NOMO-1 treated with dmso at 0.1 percent for 144 hours (cell line): ENCODE measurements around the gene SERTAD2.
A peak's percentile ranks its signal among the peaks of the same experiment; 100 is the strongest.

ENCODE experiments used
- DNase-seq: peaks from one replicate; lab custom pipeline; 2025; ENCODE audit not compliant: unreplicated experiment; lab: John Stamatoyannopoulos, UW

Gene SERTAD2

DNA sequence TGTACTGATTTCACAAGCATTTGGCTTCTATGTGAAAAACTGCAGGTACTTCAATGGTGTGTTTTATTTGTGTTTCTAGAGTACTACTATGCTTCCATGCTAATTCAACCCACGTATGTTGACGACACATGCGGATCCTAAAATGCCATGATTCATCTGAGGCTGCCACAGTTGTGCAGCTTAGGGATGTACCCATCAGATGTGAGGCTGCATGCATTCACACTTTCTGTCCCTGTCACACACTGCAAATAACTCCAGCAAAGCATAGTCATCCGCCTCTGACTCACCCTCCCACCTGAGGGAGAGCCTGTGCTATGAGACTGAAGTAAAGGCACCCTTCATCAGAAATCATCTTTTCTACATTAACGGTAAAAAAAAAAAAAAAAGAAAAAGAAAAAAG lies 22.1 kb upstream of the SERTAD2 start:
- no peak for DNase-seq

DNA sequence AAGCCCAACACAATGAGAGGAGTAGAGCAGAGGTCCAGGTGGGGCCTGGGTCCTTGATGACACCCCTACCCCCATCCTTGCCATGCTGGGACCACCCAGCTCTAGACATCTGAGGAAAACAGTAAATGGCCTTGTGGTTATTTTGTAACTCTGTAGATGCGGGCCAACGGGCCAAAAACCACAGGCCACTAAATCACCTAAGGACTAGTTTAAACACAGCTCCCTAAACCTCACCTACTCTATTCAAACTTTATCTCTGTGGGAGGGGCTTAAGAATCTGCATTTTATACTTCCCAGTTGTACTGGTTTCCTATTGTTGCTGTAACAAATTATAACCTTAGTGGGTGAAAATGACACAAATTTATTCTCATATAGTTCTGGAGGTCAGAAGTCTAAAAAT lies 19.0 kb upstream of the SERTAD2 start:
- DNase-seq = peak; percentile 55

DNA sequence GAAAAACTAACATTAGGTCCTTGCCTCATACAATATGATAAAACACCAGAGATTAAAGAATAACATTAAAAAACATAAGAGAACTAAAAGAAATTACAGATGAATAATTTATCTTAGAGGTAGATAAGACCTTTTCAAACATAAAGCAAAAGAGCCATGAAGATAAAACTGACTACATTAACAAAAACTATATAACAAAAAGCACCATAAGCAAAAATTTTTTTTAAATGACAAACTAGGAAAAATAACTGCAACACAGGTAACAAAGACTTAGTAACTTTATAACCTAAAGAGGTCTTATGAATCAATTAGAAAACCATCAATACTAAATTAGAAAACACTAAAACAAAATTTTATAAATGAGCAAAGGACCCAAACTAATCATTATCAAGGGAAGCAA lies 16.3 kb upstream of the SERTAD2 start:
- DNase-seq = no peak

DNA sequence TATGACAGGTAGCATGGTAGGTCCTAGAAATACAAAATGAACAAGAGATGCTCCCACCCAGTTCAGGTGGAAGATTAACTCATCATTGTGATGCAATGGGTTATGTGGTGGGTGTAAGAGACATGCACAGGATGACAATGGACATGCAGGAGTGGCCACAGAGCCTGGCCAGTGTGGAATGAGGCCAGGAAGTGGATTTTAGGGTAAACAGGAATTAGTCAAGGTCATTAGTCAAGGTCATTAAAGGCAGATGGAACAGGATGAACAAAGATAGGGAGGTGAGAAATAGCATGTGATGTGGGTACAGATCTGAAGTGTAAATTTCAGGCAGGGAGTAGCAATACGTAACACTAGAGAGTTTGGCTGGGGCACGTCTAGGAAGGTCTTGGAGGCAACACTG lies 15.6 kb upstream of the SERTAD2 start:
- no peak for DNase-seq

DNA sequence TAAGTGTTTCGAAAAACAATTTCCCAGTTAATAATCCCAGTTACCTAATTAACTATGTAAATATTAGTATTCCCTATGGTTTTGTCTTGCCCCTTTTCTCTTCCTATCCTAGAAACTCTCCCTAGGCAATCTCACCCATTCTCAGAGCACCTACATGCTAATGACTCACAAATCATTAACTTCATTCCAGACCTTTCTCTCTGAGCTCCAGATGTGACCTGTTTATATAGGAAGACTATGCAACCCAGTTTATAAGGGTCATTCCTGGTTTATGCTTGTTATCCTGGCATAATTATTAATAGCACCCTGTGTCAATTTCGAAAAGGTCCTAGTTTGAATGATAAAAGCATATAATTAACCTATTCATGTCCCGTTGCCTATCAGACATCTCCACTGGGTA lies 14.8 kb upstream of the SERTAD2 start:
- no peak for DNase-seq

DNA sequence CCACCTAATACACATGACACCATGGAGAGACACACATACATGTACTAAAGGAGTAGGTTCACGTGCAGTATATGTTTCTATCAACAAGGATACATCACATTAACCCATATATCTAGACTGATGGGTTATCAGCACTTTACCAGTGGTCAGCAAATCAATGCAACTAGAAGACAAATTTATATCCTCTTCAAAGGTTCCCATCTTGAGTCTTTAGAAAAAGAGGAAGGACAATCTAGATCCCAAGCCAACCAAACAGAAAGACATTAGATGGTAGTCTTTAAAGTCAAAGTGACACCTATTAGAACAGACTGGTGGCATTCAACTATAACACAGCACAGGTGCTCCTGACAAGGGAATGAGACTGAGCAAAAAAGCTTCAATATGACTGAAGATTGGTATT lies 13.8 kb upstream of the SERTAD2 start:
- no peak for DNase-seq

DNA sequence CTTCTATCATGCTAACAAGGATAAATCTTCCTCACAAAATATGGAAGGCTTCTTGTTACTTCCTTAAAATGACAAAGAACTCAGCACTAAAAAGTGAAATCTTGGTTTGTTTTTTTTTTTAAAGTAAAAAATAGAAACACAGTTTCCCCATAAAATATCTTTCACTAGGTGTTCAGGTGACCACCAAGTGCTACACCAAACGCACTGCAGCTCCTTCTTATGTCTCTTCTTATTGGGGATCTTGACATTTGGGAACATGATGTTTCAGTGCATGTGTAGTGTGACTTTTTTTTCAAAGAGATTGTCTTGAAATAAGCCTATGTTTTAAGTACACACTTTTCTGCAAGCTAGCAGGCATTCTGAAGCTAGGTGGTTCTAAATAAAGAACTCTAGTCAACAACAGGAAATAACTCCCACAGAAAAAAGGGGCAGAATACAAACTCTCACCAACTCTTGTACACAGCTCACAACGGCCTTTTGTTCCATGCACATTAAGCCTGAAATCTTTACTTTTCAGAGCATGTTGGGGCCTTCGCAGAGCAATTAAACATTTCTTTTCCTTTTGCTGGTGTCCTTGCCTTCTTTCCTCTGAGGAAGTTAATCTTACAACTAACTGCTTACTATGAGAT lies 13.2 kb upstream of the SERTAD2 start:
- DNase-seq = no peak

DNA sequence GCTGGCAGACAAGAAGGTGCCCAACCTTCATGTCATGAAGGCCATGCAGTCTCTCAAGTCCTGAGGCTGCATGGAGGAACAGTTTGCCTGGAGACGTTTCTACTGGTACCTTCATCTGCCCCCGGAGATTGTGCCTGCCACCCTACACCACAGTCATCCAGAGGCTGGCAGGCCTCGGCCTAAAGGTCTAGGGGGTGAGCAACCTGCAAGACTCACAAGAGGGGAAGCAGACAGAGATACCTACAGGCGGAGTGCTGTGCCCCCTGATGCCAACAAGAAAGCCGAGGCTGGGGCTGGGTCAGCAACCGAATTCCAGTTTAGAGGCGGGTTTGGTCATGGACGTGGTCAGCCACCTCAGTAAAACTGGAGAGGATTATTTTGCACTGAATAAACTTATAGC lies 12.0 kb upstream of the SERTAD2 start:
- no peak for DNase-seq

DNA sequence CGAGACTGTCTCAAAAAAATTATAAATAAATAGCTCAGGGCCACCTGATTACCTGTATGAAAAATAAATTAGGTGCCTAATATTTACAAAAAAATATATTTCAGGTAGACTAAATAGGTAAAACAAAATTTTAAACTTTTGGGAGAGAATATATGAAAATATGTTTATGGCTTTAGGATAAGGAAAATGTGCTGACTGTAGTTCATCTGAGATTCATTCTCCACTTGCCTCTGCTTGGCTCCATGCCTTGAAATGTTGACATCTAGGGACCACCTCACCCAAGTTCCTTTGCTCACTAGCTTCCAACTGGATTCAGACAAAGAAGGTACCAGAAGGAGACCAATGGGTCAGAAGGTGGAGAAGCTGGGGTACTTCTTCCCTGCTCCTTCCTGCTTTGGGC lies 9.7 kb upstream of the SERTAD2 start:
- no peak for DNase-seq

DNA sequence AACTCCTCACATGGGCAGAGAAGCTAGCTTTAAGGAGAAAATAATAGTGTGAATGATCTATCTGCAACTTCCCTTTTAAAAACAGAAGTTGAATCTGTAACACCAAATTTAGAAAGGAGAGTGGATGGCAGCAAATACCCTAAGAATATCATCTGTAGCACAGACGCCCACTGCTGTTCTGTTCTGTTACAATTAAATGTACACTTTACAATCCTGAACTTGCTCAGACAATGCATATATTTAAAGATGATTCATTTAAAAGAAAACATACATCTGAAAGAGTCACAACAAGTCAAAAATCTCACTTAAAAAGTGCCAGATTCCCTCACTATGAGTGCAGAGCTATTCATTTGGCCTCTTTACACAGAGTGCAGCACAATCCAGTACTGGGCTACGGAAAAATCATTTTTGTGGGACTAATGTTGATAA lies 8.0 kb upstream of the SERTAD2 start:
- DNase-seq = peak; percentile 76

DNA sequence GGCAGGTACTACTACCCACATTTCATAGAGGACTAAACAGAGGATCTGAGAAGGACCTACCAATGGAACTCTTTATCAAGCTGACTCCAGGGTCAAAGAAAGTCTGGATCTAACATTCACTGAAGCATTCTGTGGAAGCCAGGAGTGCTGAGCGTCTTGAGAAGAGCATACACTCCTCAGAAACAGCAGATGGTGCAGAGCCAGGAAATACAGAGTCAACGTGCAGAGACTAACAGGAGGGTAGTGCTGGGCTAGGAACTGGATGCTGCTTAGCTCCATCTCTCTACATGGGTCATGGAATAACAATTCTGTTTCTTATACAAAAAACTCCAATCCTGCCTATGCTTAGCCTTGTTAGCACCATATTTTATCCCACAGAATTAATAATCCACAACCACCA lies 5.5 kb upstream of the SERTAD2 start:
- DNase-seq = no peak

DNA sequence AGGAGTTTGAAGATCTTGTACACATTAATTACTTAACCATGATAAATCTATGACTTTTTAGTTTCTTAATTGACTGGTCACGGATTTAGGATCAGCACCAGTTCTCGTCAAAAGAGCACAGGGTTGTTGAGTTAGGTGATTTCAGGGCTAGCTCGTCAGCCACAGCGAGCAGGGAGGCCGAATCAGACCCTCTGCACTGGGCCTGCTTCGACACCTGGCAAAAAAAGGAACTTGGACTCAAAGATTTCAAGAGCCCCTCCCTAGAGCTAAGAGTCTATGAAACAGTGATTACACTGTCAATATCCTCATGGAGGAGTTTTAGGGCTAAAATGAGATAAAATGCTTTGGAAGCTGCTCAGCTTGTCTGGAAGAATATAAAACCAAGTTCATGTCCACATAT lies 4.6 kb upstream of the SERTAD2 start:
- DNase-seq = peak; percentile 26

DNA sequence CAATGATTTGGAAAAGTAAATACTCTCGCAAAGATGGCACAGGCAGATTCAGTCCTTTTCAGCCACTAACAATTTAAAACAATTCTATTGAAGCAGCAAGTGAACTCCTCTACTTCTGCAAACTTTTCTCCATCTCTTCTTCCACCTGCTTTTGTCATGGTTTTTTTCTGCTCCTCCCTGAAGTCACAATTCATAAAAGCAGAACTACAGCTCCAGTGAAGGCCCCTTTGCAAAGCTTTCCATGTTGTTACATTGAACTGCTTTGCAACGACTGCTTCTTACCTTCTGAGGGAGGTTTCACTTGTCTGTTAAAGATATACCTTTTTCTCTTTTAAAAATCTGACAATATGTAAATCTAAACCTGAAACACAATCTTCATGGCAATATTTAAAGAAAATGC lies 3.7 kb upstream of the SERTAD2 start:
- peak; percentile 82 for DNase-seq

DNA sequence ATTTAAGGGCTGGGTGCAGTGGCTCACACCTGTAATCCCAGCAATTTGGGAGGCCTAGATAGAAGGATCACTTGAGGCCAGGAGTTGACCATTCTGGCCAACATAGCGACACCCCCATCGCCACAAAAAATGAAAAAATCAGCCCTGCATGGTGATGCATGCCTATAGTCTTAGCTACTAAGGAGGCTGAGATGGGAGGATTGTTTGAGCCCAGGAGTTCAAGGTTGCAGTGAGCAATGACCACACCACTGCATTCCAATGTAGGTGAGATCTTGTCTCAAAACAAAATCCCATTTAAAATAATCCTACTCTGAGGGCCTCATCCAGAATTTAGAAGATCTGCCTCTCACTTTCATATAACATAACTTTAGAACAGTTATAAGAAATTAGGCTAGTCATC lies 2.7 kb upstream of the SERTAD2 start:
- DNase-seq = no peak

DNA sequence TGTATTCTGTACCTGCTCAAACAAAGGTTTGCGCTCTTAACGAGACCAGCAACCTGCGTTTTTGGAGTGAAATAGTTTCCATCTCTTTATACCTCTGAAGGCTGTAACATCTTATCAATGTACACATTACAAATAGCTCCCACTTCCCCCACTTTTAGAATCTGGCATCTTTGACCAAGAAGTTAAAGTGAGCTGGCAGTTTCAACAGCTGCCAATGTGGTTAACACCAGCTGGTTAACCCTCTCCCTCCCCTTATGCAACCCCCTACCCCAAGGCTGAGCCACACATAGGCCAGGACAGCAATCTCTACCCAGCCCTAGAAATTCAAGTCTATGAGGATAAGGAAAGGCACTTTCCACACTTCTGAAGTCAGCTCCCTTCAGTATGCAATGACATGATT lies 2.2 kb upstream of the SERTAD2 start:
- DNase-seq = peak; percentile 52

DNA sequence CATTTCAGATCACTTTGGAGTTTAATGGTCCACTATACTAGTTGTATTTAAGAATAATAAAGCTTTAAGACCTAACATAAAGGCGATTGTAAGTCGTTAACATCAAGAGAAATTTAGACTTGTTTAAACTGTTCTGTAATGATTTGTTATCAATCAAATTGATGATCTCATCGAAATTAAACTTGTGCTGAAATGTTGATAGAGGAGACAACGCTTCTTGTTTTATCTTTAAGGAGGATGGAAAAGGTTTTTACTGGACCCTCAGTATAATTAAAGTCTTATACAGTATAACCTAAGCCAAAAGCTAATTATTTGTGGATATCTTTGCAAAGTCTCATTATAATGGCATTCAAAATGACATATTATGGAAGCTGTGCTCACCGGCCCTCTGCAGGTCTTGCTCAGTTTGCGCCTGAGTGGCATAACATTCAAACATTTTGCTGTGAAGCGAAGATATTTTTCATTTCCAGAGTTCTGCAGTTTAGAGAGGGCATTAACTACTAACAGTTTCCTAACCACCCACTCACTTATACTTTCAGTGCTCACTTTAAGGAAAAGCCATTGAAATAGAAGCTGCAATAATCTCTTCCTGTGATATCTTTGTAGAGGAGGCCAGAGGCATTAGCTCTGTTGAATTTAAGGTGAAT lies 1.4 kb upstream of the SERTAD2 start:
- DNase-seq = no peak

DNA sequence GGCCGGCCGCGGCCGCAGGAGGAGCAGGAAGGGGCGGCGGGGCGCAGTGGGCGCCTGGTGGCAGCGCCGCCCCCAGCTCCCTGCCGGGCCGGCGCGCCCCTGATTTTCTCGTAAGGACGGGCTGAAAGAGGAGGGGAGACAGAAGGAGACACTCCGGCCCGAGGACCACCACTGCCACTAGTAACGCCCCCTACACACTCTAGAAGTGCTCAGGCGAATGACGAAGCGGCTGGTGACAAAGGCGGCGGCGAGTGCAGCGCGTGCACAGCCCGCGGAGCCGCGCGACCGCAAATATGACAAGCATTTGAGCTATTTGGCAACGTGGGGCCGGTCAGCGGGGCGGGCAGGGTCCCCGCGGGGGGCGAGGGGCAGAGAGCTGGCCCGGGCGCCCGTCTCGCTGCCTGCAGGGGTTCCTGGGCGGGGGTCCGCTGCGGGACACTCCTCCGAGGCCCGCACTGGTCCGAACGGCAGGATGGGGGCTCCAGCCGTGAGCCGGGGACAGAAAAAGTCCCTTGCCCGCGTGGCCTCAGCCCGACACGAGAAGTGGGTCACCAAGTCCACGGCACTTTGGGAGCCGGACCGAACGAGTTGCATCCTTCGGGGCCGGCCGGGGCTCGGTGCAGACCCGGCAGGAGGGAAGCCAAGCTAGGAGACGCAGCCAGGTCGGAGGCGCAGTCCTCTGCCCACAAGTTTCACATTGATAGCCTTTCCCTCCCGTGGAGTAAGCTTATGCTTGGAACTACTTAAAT lies 524 bp upstream of the SERTAD2 start:
- peak; percentile 82 for DNase-seq

DNA sequence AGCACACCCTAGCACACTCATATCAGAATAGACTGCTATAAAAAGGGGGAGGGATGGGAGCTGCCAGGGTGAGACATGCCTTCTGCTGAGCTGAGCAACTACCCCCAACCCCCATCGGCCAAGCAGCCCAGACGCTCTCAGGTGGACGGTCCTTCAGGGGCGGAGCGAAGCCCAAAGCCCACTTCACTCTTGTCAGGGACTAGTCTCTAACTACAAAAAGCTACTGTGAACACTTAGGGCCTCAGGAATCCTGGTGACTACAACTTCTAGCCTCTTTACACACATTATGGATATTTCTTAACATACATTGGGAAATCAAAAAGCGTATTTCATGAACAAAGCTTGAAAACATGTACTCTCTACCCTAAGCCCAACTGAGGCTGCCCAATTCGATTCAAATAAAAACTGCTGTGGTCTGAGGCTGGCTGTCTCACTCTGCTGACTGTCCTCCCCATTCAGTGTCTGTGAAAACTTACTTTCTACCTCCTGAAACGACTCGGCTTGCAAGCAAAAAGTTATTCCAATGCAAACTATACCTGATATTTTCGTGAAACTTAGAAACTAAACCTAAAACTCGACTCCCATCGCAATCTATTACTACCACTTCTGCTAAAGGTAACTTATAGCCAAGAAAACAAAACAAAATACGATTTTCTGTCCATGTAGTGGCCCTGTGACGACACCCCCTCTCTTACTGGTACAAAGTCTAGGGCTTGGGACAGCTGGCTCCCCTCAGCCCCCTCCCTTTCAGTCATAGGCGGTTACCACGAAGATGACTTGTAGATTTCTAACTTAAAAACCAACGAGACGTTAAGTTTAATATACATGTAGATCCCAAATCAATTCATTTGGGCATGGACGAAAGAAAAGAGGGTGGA lies 1.2 kb downstream of the SERTAD2 start:
- DNase-seq = peak; percentile 30

DNA sequence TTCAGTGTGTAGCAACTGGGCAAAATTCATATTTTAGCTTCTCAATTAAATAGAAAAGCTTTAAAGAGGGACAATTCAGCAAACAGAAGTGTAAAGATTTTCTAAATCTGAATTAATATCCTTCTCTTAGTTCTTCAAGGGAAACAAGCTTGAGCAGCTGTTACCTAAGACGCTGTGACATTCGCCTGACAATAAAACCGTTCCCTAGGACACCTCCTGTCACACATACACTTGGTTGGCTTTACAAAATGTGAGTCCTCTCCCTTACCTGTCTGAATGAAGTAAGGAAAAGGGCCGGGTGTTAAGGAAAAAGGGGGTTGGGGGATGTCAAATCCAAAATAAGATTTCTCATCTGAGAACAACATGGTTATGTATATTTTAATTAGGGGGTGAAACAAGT lies 2.1 kb downstream of the SERTAD2 start:
- no peak for DNase-seq

DNA sequence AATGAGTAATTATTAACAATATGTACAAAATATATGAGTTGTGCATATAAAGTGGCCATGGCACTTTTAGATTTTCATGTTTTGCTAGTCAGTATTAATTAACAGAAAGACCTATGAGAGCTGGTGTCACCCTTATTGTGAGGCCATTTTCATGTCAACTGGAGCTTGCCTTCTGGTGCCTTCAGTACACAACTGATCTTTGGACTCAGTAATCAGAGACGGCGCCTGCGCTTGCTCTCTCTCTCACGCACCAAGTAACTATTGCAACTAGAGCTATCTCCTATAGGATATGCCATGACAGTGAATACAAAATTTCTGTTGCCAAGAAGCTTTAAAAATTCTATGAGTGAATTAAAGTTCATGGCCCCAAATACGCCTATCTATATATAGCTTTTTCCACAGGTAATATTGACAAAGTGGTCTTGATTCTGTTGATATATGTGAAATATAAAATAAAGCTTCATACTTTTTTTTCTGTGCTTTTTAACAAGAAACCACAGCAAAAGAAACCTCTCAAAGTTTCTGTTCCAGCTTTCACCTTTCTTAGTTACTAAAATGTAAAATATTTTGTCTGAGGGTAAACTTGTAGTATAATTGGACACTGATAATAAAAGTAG lies 2.9 kb downstream of the SERTAD2 start:
- no peak for DNase-seq

DNA sequence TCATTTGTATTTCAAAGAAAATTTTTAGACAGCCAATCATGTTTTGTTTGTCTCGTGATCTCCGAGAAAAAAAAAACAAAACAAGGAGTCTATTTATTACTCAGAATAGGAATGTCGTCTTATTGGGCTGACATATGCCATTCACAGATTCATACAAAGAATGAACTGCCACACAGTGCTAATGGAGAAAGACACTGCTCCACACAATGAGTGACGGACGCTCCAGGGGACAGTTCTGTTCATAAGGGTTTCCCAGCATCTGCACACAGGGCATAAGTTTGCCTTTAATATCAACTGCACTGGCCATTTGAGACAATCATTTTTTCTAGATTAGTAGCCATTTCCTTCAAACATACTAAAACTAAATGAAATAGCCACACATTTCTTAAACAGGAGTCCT lies 3.4 kb downstream of the SERTAD2 start:
- no peak for DNase-seq
